Testis (tissue), 2 donors: Measurements from ENCODE around the gene C15orf61.

Source experiments
- POLR2A ChIP-seq: fragments of 450-650 bp; IDR thresholded peaks from one replicate; pipeline ENCODE4 v1.6.1; 2017; ENCODE audit warnings: antibody characterized with exemption, mild to moderate bottlenecking, moderate library complexity
- TF ChIP-seq, protein P1 (sequence below), 3 experiments: fragments of 450-650 bp in 2 of 3; fragments of 200-600 bp in 1 of 3; sonication (generic) in 1 of 3; IDR thresholded peaks; one replicate each; pipeline ENCODE4 v1.5.1; 2016 to 2019; ENCODE audit warnings: antibody characterized with exemption in 3 of 3, mild to moderate bottlenecking in 2 of 3, moderate library complexity in 1 of 3

GRCh38 chr15:67505675-67506572 lies 15.0 kb upstream of the C15orf61 start:
- TF ChIP-seq, protein P1, sequence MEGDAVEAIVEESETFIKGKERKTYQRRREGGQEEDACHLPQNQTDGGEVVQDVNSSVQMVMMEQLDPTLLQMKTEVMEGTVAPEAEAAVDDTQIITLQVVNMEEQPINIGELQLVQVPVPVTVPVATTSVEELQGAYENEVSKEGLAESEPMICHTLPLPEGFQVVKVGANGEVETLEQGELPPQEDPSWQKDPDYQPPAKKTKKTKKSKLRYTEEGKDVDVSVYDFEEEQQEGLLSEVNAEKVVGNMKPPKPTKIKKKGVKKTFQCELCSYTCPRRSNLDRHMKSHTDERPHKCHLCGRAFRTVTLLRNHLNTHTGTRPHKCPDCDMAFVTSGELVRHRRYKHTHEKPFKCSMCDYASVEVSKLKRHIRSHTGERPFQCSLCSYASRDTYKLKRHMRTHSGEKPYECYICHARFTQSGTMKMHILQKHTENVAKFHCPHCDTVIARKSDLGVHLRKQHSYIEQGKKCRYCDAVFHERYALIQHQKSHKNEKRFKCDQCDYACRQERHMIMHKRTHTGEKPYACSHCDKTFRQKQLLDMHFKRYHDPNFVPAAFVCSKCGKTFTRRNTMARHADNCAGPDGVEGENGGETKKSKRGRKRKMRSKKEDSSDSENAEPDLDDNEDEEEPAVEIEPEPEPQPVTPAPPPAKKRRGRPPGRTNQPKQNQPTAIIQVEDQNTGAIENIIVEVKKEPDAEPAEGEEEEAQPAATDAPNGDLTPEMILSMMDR (IDR thresholded peaks at IDR 0.05), result no peak
- TF ChIP-seq POLR2A, result no peak
